Activated CD8-positive, alpha-beta T cell treated with anti-CD3 and anti-CD28 coated beads for 36 hours (primary cell): ENCODE measurements around the gene TREH. TPM values are rescaled to one million over a fixed set of nuclear protein-coding genes. Genes with fewer than 3 reads are reported as not detected.

Experiments used
- ATAC-seq: fragments of 200-7000 bp; cut with Tn5 transposase; one replicate; pipeline ENCODE4 v1.10.0; 2021; ENCODE audit warnings: mild to moderate bottlenecking, moderate library complexity
- CTCF ChIA-PET: fragments of 350-600 bp; sonication (Branson Sonifier 250); formaldehyde crosslinking; loops from one replicate; lab custom pipeline; 2021; ENCODE audit warnings: antibody characterized with exemption; lab: Charles Lee
- POLR2A ChIA-PET: fragments of 350-600 bp; sonication (Branson Sonifier 250); formaldehyde crosslinking; loops from one replicate; lab custom pipeline; 2021; ENCODE audit warnings: antibody characterized with exemption; lab: Charles Lee
- DNase-seq: peaks from one replicate; pipeline ENCODE4 v3.0.0-alpha.2; 2020
- H3K27ac Mint-ChIP-seq: one replicate; pipeline ENCODE4 v1.8.0; 2021; ENCODE audit warnings: mild to moderate bottlenecking, mixed read lengths
- H3K27me3 Mint-ChIP-seq: one replicate; pipeline ENCODE4 v1.8.0; 2021; ENCODE audit warnings: mixed read lengths
- H3K36me3 Mint-ChIP-seq: one replicate; pipeline ENCODE4 v1.8.0; 2021; ENCODE audit warnings: low read depth, mixed read lengths
- H3K4me1 Mint-ChIP-seq: one replicate; pipeline ENCODE4 v1.8.0; 2021; ENCODE audit warnings: low read depth, mixed read lengths
- H3K4me3 Mint-ChIP-seq: one replicate; pipeline ENCODE4 v1.8.0; 2021; ENCODE audit warnings: mild to moderate bottlenecking, moderate library complexity, mixed read lengths
- H3K9me3 Mint-ChIP-seq: one replicate; pipeline ENCODE4 v1.8.0; 2021; ENCODE audit warnings: mixed read lengths
- CTCF ChIP-seq: fragments of 200-600 bp; IDR thresholded peaks from one replicate; pipeline ENCODE4 v1.8.0; 2022; ENCODE audit warnings: antibody characterized with exemption, mild to moderate bottlenecking
- intact Hi-C: fragments of 100-400 bp; cut with micrococcal nuclease; formaldehyde crosslinking; loops from one replicate; pipeline ENCODE4 v1.10.0; 2022
- total RNA-seq, 2 experiments: library from RNA; stranded (reverse); gene quantifications; one replicate each; pipeline ENCODE4 v1.2.3, GENCODE V29; 2021

TREH gene
- total RNA-seq, 2 experiments from 2014 or later = not detected

GRCh38 chr11:118622376-118623268, 56.8 kb downstream of the TREH start:
- TF ChIP-seq CTCF = no peak
- peaks cover 14% of the 10 kb centered on the region for H3K27me3 Mint-ChIP-seq

GRCh38 chr11:118621784-118622375, 57.6 kb downstream of the TREH start:
- Mint-ChIP-seq H3K9me3 (no peaks in the 10 kb centered on the region), H3K36me3 (no peaks in the 10 kb centered on the region), H3K4me3 (no peak overlapping the region), H3K27ac (no peak overlapping the region), H3K27me3 (peaks cover 14% of the 10 kb centered on the region), H3K4me1 (peaks cover 9% of the 10 kb centered on the region)
- ATAC-seq (no peak), DNase-seq (no peak)
- TF ChIP-seq CTCF = no peak
- ChIA-PET POLR2A (interaction anchor here (0.6 to 1.5 kb wide), 3 partner anchors 15 to 397 kb away, joined by 3 to 4 read pairs (median 3); partner anchors contain the start of genes RPS25 and TRAPPC4), CTCF (interaction anchor here (0.9 to 2.2 kb wide), 7 partner anchors 11 to 37 kb away, joined by 3 to 7 read pairs (median 5); no protein-coding TSS in a partner anchor)
- intact Hi-C loops = no loop called here

More at GRCh38 chr11:118622376-118623268, 56.8 kb downstream of the TREH start:
- intact Hi-C loops = no loop called here
- no peak for DNase-seq
- CTCF ChIA-PET = interaction anchor here (0.7 to 2.2 kb wide), 7 partner anchors 11 to 36 kb away, joined by 3 to 7 read pairs (median 5); no protein-coding TSS in a partner anchor
- H3K9me3 Mint-ChIP-seq = no peaks in the 10 kb centered on the region
- no peaks in the 10 kb centered on the region for H3K36me3 Mint-ChIP-seq
- no peak overlapping the region for H3K27ac Mint-ChIP-seq
- no peak overlapping the region for H3K4me3 Mint-ChIP-seq
- ATAC-seq = no peak
- H3K4me1 Mint-ChIP-seq = peaks cover 9% of the 10 kb centered on the region
- POLR2A ChIA-PET = interaction anchor here (0.6 to 1.5 kb wide), 4 partner anchors 12 to 396 kb away, joined by 3 to 4 read pairs (median 3); partner anchors contain the start of genes RPS25 and TRAPPC4

GRCh38 chr11:118621071-118621783, 58.2 kb downstream of the TREH start:
- Mint-ChIP-seq H3K4me3 (peak overlapping the region; percentile 53), H3K27me3 (peaks cover 14% of the 10 kb centered on the region), H3K36me3 (no peaks in the 10 kb centered on the region), H3K27ac (no peak overlapping the region), H3K4me1 (peaks cover 9% of the 10 kb centered on the region), H3K9me3 (no peaks in the 10 kb centered on the region)
- peak; percentile 74 for ATAC-seq
- CTCF ChIA-PET = interaction anchor here (0.9 to 2.2 kb wide), 6 partner anchors 10 to 37 kb away, joined by 3 to 7 read pairs (median 5); no protein-coding TSS in a partner anchor
- POLR2A ChIA-PET = interaction anchor here (0.6 kb wide), 1 partner anchor 96 kb away, joined by 3 read pairs; no protein-coding TSS in a partner anchor
- DNase-seq = peak; percentile 44
- TF ChIP-seq CTCF = no peak
- intact Hi-C loops = no loop called here

GRCh38 chr11:118620529-118621070, 58.9 kb downstream of the TREH start:
- no peaks in the 10 kb centered on the region for H3K36me3 Mint-ChIP-seq
- ChIA-PET POLR2A (no interaction called here), CTCF (interaction anchor here (1.4 to 1.8 kb wide), 2 partner anchors 9 to 25 kb away, joined by 5 to 6 read pairs; no protein-coding TSS in a partner anchor)
- peaks cover 14% of the 10 kb centered on the region for H3K27me3 Mint-ChIP-seq
- no peak overlapping the region for H3K27ac Mint-ChIP-seq
- DNase-seq (no peak), ATAC-seq (no peak)
- TF ChIP-seq CTCF = no peak
- H3K4me1 Mint-ChIP-seq = peaks cover 9% of the 10 kb centered on the region
- H3K9me3 Mint-ChIP-seq = no peaks in the 10 kb centered on the region
- peak overlapping the region; percentile 53 for H3K4me3 Mint-ChIP-seq
- intact Hi-C loops = no loop called here
